IPS-11a (cell line): ENCODE data around the gene OR6B1.

Source experiments
- H3K4me3 ChIP-seq: one replicate; pipeline ENCODE4 v1.5.1; 2013; ENCODE audit warnings: low read depth, low read length, control low read depth

Gene OR6B1

GRCh38 chr7:144000020-144000419 is at the start of gene OR6B1:
OR6B1 (plus strand) TSS chr7:144000320; CDS start chr7:144003997, 3,677 bp downstream.
- H3K4me3 ChIP-seq, result no peak within 1 kb of the TSS

GRCh38 chr7:143953421-143953820 is 46.7 kb upstream of the OR6B1 start:
- no peak overlapping the region for H3K4me3 ChIP-seq

GRCh38 chr7:143954135-143954534 is 46.0 kb upstream of the OR6B1 start:
- no peak overlapping the region for H3K4me3 ChIP-seq

- no peak within 1 kb of the TSS for H3K4me3 ChIP-seq
Observed at GRCh38 chr7:143954544-143954943, 45.6 kb upstream of the OR6B1 start, which contains the start of gene OR2F1. OR2F1 (plus strand) TSS chr7:143954844; CDS start chr7:143959971, 5,127 bp downstream.

- no peak overlapping the region for H3K4me3 ChIP-seq
Observed at GRCh38 chr7:143958781-143959180, 41.3 kb upstream of the OR6B1 start.

- no peak overlapping the region for H3K4me3 ChIP-seq
Observed at GRCh38 chr7:143960813-143961610, 39.1 kb upstream of the OR6B1 start.

- no peak overlapping the region for H3K4me3 ChIP-seq
Observed at GRCh38 chr7:143965280-143965679, 34.8 kb upstream of the OR6B1 start.

- no peak overlapping the region for H3K4me3 ChIP-seq
Observed at GRCh38 chr7:143967398-143967797, 32.7 kb upstream of the OR6B1 start.

GRCh38 chr7:143973870-143974416 is 26.2 kb upstream of the OR6B1 start:
- H3K4me3 ChIP-seq, result no peak overlapping the region

- no peak overlapping the region for H3K4me3 ChIP-seq
Observed at GRCh38 chr7:143974459-143974858, 25.7 kb upstream of the OR6B1 start.

- no peak overlapping the region for H3K4me3 ChIP-seq
Observed at GRCh38 chr7:143975617-143976016, 24.5 kb upstream of the OR6B1 start.

- no peak overlapping the region for H3K4me3 ChIP-seq
Observed at GRCh38 chr7:143978585-143978984, 21.5 kb upstream of the OR6B1 start.

- no peak overlapping the region for H3K4me3 ChIP-seq
Observed at GRCh38 chr7:143979359-143979758, 20.8 kb upstream of the OR6B1 start.

- no peak overlapping the region for H3K4me3 ChIP-seq
Observed at GRCh38 chr7:143979998-143980397, 20.1 kb upstream of the OR6B1 start.

- no peak overlapping the region for H3K4me3 ChIP-seq
Observed at GRCh38 chr7:143980746-143981510, 19.2 kb upstream of the OR6B1 start.

GRCh38 chr7:143983960-143984359 is 16.2 kb upstream of the OR6B1 start:
- H3K4me3 ChIP-seq, result no peak overlapping the region

GRCh38 chr7:143987513-143987912 is 12.6 kb upstream of the OR6B1 start:
- no peak overlapping the region for H3K4me3 ChIP-seq

- no peak overlapping the region for H3K4me3 ChIP-seq
Observed at GRCh38 chr7:143988976-143989745, 11.0 kb upstream of the OR6B1 start.

GRCh38 chr7:143992670-143993069 is 7.5 kb upstream of the OR6B1 start:
- H3K4me3 ChIP-seq, result no peak overlapping the region

GRCh38 chr7:143993924-143994323 is 6.2 kb upstream of the OR6B1 start:
- H3K4me3 ChIP-seq, result no peak overlapping the region

- H3K4me3 ChIP-seq, result no peak overlapping the region
Observed at GRCh38 chr7:144001543-144001942, 1.4 kb downstream of the OR6B1 start.
